VCaP (cell line): ENCODE results near the gene RC3H1.

ENCODE experiments used
- H3K27ac ChIP-seq: fragments of 450-650 bp; 2 replicates; pipeline ENCODE4 v1.5.1; 2017
- TF ChIP-seq, protein P1 (sequence below): fragments of 450-650 bp; conservative IDR thresholded peaks from 2 replicates; pipeline ENCODE4 v1.5.1; 2017; ENCODE audit warnings: mild to moderate bottlenecking, moderate library complexity

Gene RC3H1

GRCh38 chr1:173900427-173900826 is 121.7 kb downstream of the RC3H1 start:
- TF ChIP-seq, protein P1, sequence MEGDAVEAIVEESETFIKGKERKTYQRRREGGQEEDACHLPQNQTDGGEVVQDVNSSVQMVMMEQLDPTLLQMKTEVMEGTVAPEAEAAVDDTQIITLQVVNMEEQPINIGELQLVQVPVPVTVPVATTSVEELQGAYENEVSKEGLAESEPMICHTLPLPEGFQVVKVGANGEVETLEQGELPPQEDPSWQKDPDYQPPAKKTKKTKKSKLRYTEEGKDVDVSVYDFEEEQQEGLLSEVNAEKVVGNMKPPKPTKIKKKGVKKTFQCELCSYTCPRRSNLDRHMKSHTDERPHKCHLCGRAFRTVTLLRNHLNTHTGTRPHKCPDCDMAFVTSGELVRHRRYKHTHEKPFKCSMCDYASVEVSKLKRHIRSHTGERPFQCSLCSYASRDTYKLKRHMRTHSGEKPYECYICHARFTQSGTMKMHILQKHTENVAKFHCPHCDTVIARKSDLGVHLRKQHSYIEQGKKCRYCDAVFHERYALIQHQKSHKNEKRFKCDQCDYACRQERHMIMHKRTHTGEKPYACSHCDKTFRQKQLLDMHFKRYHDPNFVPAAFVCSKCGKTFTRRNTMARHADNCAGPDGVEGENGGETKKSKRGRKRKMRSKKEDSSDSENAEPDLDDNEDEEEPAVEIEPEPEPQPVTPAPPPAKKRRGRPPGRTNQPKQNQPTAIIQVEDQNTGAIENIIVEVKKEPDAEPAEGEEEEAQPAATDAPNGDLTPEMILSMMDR, result no peak
- no peak overlapping the region for H3K27ac ChIP-seq

DNA sequence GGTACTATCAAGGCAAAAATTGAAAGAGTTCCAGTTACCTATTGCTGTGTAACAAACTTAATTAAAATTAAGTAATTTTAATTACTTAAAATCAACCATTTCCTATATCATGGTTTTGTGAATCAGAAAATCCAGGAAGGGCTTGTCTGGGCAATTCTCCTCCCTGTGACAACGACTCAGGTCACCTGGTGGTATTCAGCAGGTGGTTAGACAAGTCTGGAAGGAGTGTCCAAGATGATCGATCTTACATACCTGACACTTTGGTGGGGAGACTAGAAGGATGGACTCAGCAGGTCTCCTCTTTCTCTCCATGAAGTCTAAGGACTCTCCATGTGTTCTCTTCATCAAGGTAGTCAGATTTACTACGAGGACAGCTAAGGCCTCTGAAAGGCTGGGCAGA is 128.0 kb downstream of the RC3H1 start:
- TF ChIP-seq, protein P1, result no peak
- no peak overlapping the region for H3K27ac ChIP-seq

GRCh38 chr1:173893611-173894010 is 128.5 kb downstream of the RC3H1 start:
- TF ChIP-seq, protein P1, result no peak
- no peak overlapping the region for H3K27ac ChIP-seq

GRCh38 chr1:173889885-173890284 is 132.3 kb downstream of the RC3H1 start:
- H3K27ac ChIP-seq, result no peak overlapping the region

DNA sequence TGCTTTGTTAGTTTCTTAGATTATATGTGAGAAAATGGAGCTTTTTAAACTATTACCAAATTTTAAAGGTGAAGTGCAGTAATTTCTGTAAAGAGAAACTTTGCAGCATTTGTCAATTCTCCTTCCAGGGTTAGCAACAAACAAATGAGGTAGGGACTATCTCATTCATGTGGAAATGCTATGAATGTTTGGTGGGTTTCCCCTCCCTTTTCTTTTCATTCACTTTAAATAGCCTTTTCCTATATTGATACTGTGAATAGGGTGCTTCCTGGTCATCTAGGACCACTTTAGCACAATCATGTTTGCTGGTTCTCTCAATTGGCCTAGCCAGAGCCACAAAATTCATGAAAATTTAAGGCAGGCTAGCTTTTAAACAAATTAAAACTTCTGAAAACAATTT is 133.4 kb downstream of the RC3H1 start:
- no peak overlapping the region for H3K27ac ChIP-seq
- TF ChIP-seq, protein P1, result no peak

More at GRCh38 chr1:173889885-173890284, 132.3 kb downstream of the RC3H1 start:
- TF ChIP-seq, protein P1, result no peak

GRCh38 chr1:173887627-173888026 is 134.5 kb downstream of the RC3H1 start:
- H3K27ac ChIP-seq, result no peak overlapping the region
- TF ChIP-seq, protein P1, result no peak

DNA sequence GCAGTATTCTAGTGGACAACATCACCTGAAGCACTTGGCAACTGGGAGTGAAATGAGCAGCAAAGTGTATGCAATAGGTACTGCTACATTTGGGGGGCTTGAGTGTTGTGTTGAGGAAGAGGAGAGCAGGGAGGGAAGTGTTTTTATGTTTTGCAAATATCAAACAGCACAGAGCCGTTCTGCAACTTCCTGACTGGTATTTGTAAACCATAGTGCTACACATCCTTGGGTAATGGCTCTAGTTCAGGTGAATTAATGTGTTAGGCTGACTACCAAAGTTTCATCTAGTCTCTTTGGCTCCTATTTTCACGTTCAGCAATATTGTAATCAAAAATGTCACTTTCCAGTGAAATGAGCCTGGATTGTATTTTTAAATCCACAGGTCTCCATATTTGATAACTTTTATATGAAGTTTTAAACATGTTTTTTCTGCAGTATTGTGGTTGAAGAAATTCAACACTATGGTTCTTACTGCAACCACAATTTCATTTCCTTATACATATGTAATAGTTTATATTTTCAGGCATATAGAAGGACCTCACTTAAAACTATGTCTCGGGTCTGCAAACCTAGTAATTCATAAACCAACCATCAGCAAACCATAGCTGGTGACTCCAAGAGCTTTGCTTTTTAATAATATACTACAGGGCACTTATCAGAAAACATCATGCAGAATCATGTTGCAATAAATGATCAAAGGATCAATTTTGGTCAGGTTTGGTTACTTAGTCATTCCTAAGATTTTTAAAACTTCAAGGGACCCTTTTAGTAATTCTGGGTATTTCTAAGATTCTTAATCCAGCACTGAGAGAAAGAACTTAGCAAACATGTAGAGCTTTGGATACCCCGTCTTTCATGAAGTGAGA is 135.2 kb downstream of the RC3H1 start:
- TF ChIP-seq, protein P1, result no peak
- no peak overlapping the region for H3K27ac ChIP-seq
